ENCODE measurements around the gene ZNF253.
A peak's percentile ranks its signal among the peaks of the same experiment; 100 is the strongest.
"Not testable (repeated sequence)": the region's sequence is repeated elsewhere in the genome, so short reads cannot be mapped to it uniquely, and the experiment has no call there.

Gene ZNF253

GRCh38 chr19:19826875-19827274, 38.8 kb upstream of the ZNF253 start:
- DNase-seq (ENCODE audit: low spot score): no peak
- in situ Hi-C loops (cut with MboI; ENCODE audit: low sequenced_read_pairs, unreplicated experiment): no loop called here
- no peak for TF ChIP-seq CTCF (IDR thresholded peaks at IDR 0.05; ENCODE audit: borderline replicate concordance, control extremely low read depth, extremely low read depth, insufficient read depth, missing control alignments)

- in situ Hi-C loops (cut with MboI; ENCODE audit: low sequenced_read_pairs, unreplicated experiment): no loop called here
- TF ChIP-seq CTCF (IDR thresholded peaks at IDR 0.05; ENCODE audit: borderline replicate concordance, control extremely low read depth, extremely low read depth, insufficient read depth, missing control alignments): no peak
- DNase-seq (ENCODE audit: low spot score): no peak
These were observed 30.1 kb upstream of the ZNF253 start for GRCh38 chr19:19835560-19836038.

GRCh38 chr19:19847781-19848180, 17.9 kb upstream of the ZNF253 start:
- in situ Hi-C loops (cut with MboI; ENCODE audit: low sequenced_read_pairs, unreplicated experiment): no loop called here
- no peak for TF ChIP-seq CTCF (IDR thresholded peaks at IDR 0.05; ENCODE audit: borderline replicate concordance, control extremely low read depth, extremely low read depth, insufficient read depth, missing control alignments)
- DNase-seq (ENCODE audit: low spot score): no peak

- DNase-seq (ENCODE audit: low spot score): no peak
- TF ChIP-seq CTCF (IDR thresholded peaks at IDR 0.05; ENCODE audit: borderline replicate concordance, control extremely low read depth, extremely low read depth, insufficient read depth, missing control alignments): no peak
- in situ Hi-C loops (cut with MboI; ENCODE audit: low sequenced_read_pairs, unreplicated experiment): no loop called here
These were observed 16.6 kb upstream of the ZNF253 start for GRCh38 chr19:19849056-19849455.

- DNase-seq (ENCODE audit: low spot score); in situ Hi-C loops (cut with MboI; ENCODE audit: low sequenced_read_pairs, unreplicated experiment): not testable (repeated sequence)
These were observed 13.9 kb upstream of the ZNF253 start for GRCh38 chr19:19851740-19852139.

- TF ChIP-seq CTCF (IDR thresholded peaks at IDR 0.05; ENCODE audit: borderline replicate concordance, control extremely low read depth, extremely low read depth, insufficient read depth, missing control alignments): no peak
These were observed 6.9 kb upstream of the ZNF253 start for GRCh38 chr19:19858751-19859150.

GRCh38 chr19:19860756-19861390, 4.8 kb upstream of the ZNF253 start:
- no peak for TF ChIP-seq CTCF (IDR thresholded peaks at IDR 0.05; ENCODE audit: borderline replicate concordance, control extremely low read depth, extremely low read depth, insufficient read depth, missing control alignments)
- peak; percentile 18 for DNase-seq (ENCODE audit: low spot score)
- in situ Hi-C loops (cut with MboI; ENCODE audit: low sequenced_read_pairs, unreplicated experiment): no loop called here

More at GRCh38 chr19:19858751-19859150, 6.9 kb upstream of the ZNF253 start:
- in situ Hi-C loops (cut with MboI; ENCODE audit: low sequenced_read_pairs, unreplicated experiment): no loop called here
- DNase-seq (ENCODE audit: low spot score): no peak

Measured in GM13976 (cell line).